Loucy (cell line): Measurements from ENCODE around the gene ANKRD23.

Experiments
- H2AFZ ChIP-seq: fragments of 200-600 bp; sonication (generic); 2 replicates; pipeline ENCODE4 v1.6.0; 2016; ENCODE audit warnings: antibody characterized with exemption, mild to moderate bottlenecking, low read length, moderate library complexity
- H3F3A ChIP-seq: fragments of 200-600 bp; 2 replicates; pipeline ENCODE4 v1.6.0; 2016; ENCODE audit warnings: antibody characterized with exemption, low read depth, mild to moderate bottlenecking
- H3K27me3 ChIP-seq: fragments of 200-600 bp; sonication (generic); 2 replicates; pipeline ENCODE4 v1.6.1; 2014; ENCODE audit warnings: low read length, mild to moderate bottlenecking; ENCODE audit not compliant: insufficient read depth, poor library complexity, severe bottlenecking
- H3K36me3 ChIP-seq: fragments of 200-600 bp; sonication (generic); 2 replicates; pipeline ENCODE4 v1.6.1; 2016; ENCODE audit warnings: low read length; ENCODE audit not compliant: insufficient read depth
- H3K4me1 ChIP-seq: fragments of 200-600 bp; sonication (generic); 2 replicates; pipeline ENCODE4 v1.5.1; 2014; ENCODE audit warnings: low read length, mild to moderate bottlenecking; ENCODE audit not compliant: insufficient read depth, poor library complexity, severe bottlenecking
- H3K4me2 ChIP-seq: fragments of 200-600 bp; sonication (generic); 2 replicates; pipeline ENCODE4 v1.6.0; 2014; ENCODE audit warnings: antibody characterized with exemption, low read length, low read depth, mild to moderate bottlenecking; ENCODE audit not compliant: poor library complexity, severe bottlenecking
- H3K4me3 ChIP-seq: fragments of 200-600 bp; sonication (generic); 2 replicates; pipeline ENCODE4 v1.5.1; 2014; ENCODE audit warnings: low read length, mild to moderate bottlenecking, mixed read lengths; ENCODE audit not compliant: poor library complexity, severe bottlenecking
- H3K79me2 ChIP-seq: fragments of 200-600 bp; sonication (generic); 2 replicates; pipeline ENCODE4 v1.6.1; 2014; ENCODE audit warnings: low read length; ENCODE audit not compliant: insufficient read depth
- H3K9ac ChIP-seq: fragments of 200-600 bp; sonication (generic); 2 replicates; pipeline ENCODE4 v1.6.0; 2014; ENCODE audit warnings: mild to moderate bottlenecking, low read depth, low read length, moderate library complexity; ENCODE audit not compliant: poor library complexity, severe bottlenecking
- H3K9me2 ChIP-seq: fragments of 200-600 bp; sonication (generic); replicated peaks from 2 replicates; pipeline ENCODE4 v1.6.1; 2016; ENCODE audit warnings: low read depth, low read length, mixed read lengths
- H3K9me3 ChIP-seq: fragments of 200-600 bp; sonication (generic); 2 replicates; pipeline ENCODE4 v1.6.1; 2014; ENCODE audit warnings: mild to moderate bottlenecking, antibody characterized with exemption, low read length, low read depth; ENCODE audit not compliant: insufficient read depth
- H4K20me1 ChIP-seq: fragments of 200-600 bp; sonication (generic); 2 replicates; pipeline ENCODE4 v1.6.0; 2014; ENCODE audit warnings: antibody characterized with exemption, low read length, mild to moderate bottlenecking; ENCODE audit not compliant: insufficient read depth, poor library complexity, severe bottlenecking
- EZH2phosphoT487 ChIP-seq: fragments of 200-600 bp; IDR thresholded peaks from 2 replicates; pipeline ENCODE4 v1.6.1; 2018; ENCODE audit warnings: antibody characterized with exemption, mild to moderate bottlenecking, moderate library complexity, borderline replicate concordance
- TF ChIP-seq, protein P1 (sequence below): fragments of 200-600 bp; sonication (generic); conservative IDR thresholded peaks from 2 replicates; pipeline ENCODE4 v1.5.1; 2014; ENCODE audit warnings: mild to moderate bottlenecking, antibody characterized with exemption, low read length

Gene ANKRD23

DNA sequence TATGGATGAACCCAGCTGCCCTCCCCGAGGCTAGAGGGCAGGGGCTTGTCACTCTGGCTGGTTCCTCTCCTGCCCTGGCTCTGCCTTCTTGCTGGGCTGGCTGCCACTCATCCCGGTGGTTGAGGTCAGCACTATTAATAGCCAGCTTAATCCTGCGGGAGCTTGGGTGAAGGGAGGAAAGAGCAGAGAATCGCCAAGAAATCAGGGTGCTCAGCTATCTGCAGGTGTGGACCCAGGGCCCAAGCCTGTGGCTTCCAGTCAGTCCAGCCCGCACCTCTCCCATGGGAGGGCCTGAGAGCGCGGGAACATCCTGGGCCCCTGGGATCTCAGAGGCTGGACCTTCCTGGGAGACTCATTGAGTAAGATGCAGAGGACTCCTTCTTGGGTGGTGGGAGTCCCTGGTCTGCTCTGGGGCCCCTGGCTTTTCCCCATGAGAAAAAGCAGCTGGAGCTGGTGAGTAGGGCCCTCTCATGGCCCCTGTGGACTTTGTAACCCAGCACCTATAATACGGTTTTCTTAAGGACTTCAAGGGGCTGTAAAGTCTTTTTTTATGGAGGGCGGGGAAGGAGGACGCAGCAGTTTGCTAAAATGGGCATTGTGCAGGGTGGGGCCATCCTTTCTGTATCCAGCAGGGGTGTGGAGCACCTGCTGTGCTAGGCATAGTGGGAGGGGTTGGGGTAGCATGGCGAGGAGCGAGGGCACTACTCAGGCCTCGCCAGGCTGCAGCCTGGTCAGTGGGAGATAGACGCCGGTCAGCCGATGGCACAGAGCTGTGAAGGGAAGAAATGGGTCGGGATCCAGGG is 55.2 kb downstream of the ANKRD23 start:
- no peaks in the 10 kb centered on the region for H3K79me2 ChIP-seq

More for the DNA sequence above, 55.2 kb downstream of the ANKRD23 start:
- H3K4me1 ChIP-seq = no peaks in the 10 kb centered on the region
- H3K27me3 ChIP-seq = no peaks in the 10 kb centered on the region
- no peak overlapping the region for H2AFZ ChIP-seq
- no peak overlapping the region for H3K9ac ChIP-seq
- no peaks in the 10 kb centered on the region for H3K36me3 ChIP-seq
- no peak overlapping the region for H3K4me3 ChIP-seq
- no peaks in the 10 kb centered on the region for H3K9me2 ChIP-seq
- no peaks in the 10 kb centered on the region for H3F3A ChIP-seq
- no peaks in the 10 kb centered on the region for H3K9me3 ChIP-seq
- no peaks in the 10 kb centered on the region for H4K20me1 ChIP-seq
- TF ChIP-seq EZH2phosphoT487 = no peak
- TF ChIP-seq, protein P1, sequence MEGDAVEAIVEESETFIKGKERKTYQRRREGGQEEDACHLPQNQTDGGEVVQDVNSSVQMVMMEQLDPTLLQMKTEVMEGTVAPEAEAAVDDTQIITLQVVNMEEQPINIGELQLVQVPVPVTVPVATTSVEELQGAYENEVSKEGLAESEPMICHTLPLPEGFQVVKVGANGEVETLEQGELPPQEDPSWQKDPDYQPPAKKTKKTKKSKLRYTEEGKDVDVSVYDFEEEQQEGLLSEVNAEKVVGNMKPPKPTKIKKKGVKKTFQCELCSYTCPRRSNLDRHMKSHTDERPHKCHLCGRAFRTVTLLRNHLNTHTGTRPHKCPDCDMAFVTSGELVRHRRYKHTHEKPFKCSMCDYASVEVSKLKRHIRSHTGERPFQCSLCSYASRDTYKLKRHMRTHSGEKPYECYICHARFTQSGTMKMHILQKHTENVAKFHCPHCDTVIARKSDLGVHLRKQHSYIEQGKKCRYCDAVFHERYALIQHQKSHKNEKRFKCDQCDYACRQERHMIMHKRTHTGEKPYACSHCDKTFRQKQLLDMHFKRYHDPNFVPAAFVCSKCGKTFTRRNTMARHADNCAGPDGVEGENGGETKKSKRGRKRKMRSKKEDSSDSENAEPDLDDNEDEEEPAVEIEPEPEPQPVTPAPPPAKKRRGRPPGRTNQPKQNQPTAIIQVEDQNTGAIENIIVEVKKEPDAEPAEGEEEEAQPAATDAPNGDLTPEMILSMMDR = no peak
- H3K4me2 ChIP-seq = no peak overlapping the region
